NAMALWA (cell line): ENCODE data around the gene TCF15.
"Not testable (repeated sequence)": the region's sequence is repeated elsewhere in the genome, so short reads cannot be mapped to it uniquely, and the experiment has no call there.

Experiments
- DNase-seq: peaks from one replicate; pipeline ENCODE4 v3.0.0-alpha.2; 2015; ENCODE audit warnings: low spot score

TCF15 gene

DNA sequence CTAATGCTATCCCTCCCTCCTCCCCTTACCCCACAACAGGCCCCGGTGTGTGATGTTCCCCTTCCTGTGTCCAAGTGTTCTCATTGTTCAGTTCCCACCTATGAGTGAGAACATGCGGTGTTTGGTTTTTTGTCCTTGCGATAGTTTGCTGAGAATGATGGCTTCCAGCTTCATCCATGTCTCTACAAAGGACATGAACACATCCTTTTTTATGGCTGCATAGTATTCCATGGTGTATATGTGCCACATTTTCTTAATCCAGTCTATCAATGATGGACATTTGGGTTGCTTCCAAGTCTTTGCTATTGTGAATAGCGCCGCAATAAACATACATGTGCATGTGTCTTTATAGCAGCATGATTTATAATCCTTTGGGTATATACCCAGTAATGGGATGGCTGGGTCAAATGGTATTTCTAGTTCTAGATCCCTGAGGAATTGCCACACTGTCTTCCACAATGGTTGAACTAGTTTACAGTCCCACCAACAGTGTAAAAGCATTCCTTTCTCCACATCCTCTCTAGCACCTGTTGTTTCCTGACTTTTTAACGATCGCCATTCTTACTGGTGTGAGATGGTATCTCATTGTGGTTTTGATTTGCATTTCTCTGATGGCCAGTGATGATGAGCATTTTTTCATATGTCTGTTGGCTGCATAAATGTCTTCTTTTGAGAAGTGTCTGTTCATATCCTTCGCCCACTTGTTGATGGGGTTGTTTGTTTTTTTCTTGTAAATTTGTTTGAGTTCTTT, 31.0 kb downstream of the TCF15 start:
- not testable (repeated sequence) for DNase-seq

- no peak for DNase-seq
Observed at GRCh38 chr20:577167-577791, 32.8 kb downstream of the TCF15 start.

DNA sequence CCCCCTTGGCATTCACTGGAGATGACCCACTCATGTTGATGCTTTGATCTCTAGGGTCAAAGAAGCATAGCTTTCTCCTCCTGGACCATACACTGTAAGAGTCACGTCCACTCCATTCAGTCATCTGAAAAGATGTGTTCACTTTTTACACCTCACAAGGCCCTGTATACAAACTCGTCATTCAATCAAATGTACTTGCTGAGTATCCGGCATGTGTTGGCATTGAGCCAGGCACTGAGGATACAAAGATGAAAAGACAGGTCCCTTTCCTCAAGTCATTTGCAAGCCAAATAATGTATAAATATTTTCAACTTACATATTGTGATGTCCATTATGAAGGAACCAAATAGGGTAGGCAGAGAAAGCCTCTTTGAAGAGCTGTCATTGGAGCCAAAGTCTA, 34.0 kb downstream of the TCF15 start:
- peak; percentile 21 for DNase-seq

- no peak for DNase-seq
Observed at GRCh38 chr20:575230-575629, 34.9 kb downstream of the TCF15 start.

DNA sequence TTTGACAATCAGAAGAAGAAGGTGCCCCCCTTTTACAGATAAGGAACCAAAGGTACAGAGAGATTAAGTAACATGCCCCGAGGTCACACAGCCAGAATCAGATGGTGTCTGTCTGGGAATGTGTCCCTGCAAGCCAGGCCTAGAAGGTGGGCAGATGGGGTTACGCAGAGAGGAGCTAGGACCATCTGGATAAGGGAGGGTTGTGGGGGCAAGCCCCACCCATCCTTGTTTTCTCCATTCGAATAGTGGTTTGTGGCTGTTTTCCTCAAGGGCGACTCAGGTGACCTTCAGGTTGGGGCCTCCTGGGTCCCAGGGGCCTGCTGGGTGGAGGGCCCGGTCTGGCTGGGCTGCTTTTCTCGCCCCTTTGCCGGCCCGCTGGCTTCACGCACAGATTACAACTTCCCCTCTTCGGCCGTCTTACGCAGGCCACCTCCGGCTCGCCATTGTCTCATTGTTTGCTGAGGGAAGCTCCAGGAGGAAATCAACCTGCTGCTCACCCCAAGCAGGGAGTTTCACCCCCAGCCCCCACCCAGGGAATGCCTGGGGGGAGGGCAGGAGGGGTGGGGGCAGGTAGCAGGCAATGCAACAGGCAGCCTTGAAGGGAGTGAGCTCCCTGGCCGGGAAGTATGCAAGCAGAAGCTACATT, 35.7 kb downstream of the TCF15 start:
- no peak for DNase-seq

DNA sequence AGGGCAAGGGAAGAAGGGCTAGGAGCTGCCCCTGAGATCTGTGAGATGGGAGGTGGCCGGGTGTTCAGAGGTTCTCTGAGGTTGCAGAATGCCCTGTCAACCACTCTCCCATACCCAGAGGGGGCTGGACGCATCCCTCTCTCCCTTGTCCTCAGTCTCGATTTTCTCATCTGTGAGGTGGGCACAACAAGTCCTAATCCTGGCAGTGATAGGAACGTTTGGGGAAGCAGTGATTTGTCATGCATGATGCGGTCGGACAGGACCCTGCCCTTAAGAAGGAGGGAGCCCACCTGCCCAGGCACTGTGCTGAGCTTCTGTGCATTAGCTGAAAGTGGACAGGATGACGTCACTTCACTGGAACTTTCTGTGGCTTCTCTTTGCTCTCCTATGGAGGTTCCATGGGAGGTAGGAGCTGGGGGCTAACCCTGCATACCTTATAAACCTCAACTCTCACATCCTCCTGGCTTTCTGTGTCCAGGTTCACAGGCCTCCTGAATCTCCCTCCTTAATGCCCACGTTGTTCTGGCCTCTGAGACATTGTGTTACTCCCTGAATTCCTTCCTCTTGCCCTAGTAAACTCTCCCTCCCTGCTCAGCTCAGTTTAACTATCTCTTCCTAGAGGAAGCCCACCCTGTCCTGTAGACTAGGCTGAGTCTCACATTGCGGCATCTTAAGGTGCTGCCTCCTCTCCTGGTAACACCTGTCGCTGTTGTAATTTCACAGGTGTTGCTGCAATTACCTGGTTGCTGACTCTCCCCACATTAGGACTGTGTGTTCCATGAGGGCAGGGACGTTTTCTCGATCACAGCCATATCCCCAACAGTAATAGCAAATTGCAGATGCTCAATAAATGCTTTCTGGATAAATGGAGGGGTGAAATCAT, 36.5 kb downstream of the TCF15 start:
- DNase-seq = no peak

GRCh38 chr20:572727-573126, 37.4 kb downstream of the TCF15 start:
- no peak for DNase-seq

- DNase-seq = no peak
Observed at GRCh38 chr20:571754-572441, 38.2 kb downstream of the TCF15 start.

DNA sequence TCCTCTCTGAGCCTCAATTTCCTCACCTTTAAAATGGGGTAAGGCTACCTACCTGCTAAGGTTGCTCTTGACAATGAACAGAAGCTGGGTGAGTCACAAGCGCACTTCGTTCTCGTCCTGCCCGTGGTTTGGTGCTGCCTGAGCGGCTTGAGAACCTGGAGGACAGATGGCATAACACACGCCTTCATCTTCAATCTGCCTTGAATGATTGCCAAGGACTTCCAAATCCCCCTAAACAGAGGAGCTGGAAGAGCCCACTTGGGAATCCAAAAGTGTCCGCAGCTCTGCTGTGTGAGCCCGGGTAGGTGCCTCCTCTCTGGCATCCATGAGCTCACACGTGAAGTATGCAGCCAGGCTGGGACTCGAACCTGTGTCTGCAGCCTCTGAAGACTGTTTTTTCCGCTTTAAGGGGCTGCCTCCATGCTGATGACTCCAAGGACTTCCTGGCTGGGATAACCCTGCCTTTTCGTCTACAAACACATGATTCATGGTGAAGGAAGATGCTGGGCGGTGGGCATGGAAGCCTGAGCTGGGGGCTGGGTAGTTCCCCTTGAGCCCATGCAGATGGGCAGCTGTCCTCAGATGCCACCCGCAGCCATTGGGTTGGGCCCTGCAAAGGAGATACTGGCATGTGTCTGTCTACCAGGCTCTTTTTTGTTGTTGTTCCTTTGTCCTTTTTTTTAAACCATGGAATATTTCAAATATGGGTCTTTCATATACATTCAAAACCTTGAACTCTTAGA, 41.3 kb downstream of the TCF15 start:
- DNase-seq = no peak

GRCh38 chr20:568097-568652, 41.9 kb downstream of the TCF15 start:
- DNase-seq = no peak

- DNase-seq = no peak
Observed at GRCh38 chr20:564192-564591, 45.9 kb downstream of the TCF15 start.

DNA sequence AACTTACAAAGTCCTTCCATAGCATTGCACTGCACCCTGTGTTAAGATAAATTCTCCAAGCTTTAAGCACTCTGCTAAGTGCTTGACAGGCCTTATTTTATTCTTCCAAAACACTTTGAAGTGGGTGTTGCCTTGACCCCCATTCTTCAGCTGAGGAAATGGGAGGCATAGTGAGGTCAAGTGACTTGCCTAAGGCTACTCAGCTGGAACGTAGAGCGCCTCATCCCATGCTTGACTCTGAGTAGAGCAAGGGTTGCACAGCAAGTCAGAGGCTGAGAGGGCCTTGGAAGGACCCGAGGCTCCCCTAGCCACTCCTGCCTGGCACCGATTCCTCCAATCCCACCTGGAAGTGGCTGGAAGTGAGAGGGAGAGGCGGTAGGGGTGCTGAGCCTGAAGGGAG, 46.9 kb downstream of the TCF15 start:
- DNase-seq = no peak

- no peak for DNase-seq
Observed at GRCh38 chr20:562232-562897, 47.7 kb downstream of the TCF15 start.

GRCh38 chr20:561437-562231, 48.5 kb downstream of the TCF15 start:
- DNase-seq = peak; percentile 85

- no peak for DNase-seq
Observed at GRCh38 chr20:560680-561079, 49.4 kb downstream of the TCF15 start.

DNA sequence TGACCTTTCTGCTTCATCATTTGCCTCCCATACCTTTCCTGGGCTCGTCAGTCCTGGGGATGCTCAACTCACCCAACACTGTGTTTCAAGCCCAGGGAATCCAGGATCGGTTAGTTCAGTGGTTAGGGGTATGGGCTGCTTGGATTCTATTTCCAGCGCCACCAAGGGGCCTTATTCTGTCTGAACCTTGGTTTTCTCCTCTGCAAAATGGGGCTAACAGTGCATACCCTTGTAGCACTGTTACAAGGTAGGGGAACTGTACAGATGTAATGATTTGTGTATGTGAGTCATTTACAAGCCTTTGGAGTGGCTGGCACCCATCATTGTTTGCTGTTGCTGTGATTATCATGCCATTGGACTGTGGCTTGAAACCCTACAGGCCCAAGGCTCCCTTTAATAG, 52.0 kb downstream of the TCF15 start:
- no peak for DNase-seq

GRCh38 chr20:556984-557383, 53.1 kb downstream of the TCF15 start:
- DNase-seq = no peak

- no peak for DNase-seq
Observed at GRCh38 chr20:555976-556385, 54.1 kb downstream of the TCF15 start.
